ENCODE measurements around the gene ARID1B.

Gene ARID1B

GRCh38 chr6:156950084-156950483 is 172.9 kb downstream of the ARID1B start:
- H3K4me1 ChIP-seq: peaks cover 0 to 69% (median 29%) of the 10 kb centered on the region in 4 donors
- H3K9me3 ChIP-seq: no peaks in the 10 kb centered on the region
- no peak overlapping the region for H3K4me3 ChIP-seq
- no peak overlapping the region for H3K27ac ChIP-seq
- no peak for TF ChIP-seq CTCF (IDR thresholded peaks at IDR 0.05)
- intact Hi-C loops (cut with DNase I; ENCODE audit: low total_unique reads): no loop called here
- no peak for DNase-seq
- no peaks in the 10 kb centered on the region for H3K27me3 ChIP-seq
- no peaks in the 10 kb centered on the region for H3K36me3 ChIP-seq

GRCh38 chr6:156950531-156950930 is 173.4 kb downstream of the ARID1B start:
- DNase-seq: no peak
- TF ChIP-seq CTCF (IDR thresholded peaks at IDR 0.05): no peak
- no peaks in the 10 kb centered on the region for H3K36me3 ChIP-seq
- H3K4me3 ChIP-seq: no peak overlapping the region
- no peaks in the 10 kb centered on the region for H3K9me3 ChIP-seq
- H3K27ac ChIP-seq: no peak overlapping the region
- H3K27me3 ChIP-seq: no peaks in the 10 kb centered on the region
- H3K4me1 ChIP-seq: peaks cover 0 to 74% (median 32%) of the 10 kb centered on the region in 4 donors
- intact Hi-C loops (cut with DNase I; ENCODE audit: low total_unique reads): no loop called here

- peaks cover 0 to 88% (median 50%) of the 10 kb centered on the region in 4 donors for H3K4me1 ChIP-seq
- TF ChIP-seq CTCF (IDR thresholded peaks at IDR 0.05): no peak
- DNase-seq: no peak
- no peaks in the 10 kb centered on the region for H3K36me3 ChIP-seq
- H3K4me3 ChIP-seq: no peak overlapping the region
- no peaks in the 10 kb centered on the region for H3K27me3 ChIP-seq
- H3K9me3 ChIP-seq: no peaks in the 10 kb centered on the region
- no peak overlapping the region for H3K27ac ChIP-seq
- intact Hi-C loops (cut with DNase I; ENCODE audit: low total_unique reads): no loop called here
Observed at GRCh38 chr6:156952401-156952800, 175.2 kb downstream of the ARID1B start.

GRCh38 chr6:156953127-156953478 is 175.9 kb downstream of the ARID1B start:
- Histone ChIP-seq H3K27ac (peak overlapping the region in 1 of 2 donors; percentile 41), H3K36me3 (no peaks in the 10 kb centered on the region), H3K9me3 (no peaks in the 10 kb centered on the region), H3K27me3 (no peaks in the 10 kb centered on the region), H3K4me3 (peak overlapping the region in 1 of 2 donors; percentile 1), H3K4me1 (peaks cover 0 to 88% (median 51%) of the 10 kb centered on the region in 4 donors)
- no peak for TF ChIP-seq CTCF (IDR thresholded peaks at IDR 0.05)
- no peak for DNase-seq
- intact Hi-C loops (cut with DNase I; ENCODE audit: low total_unique reads): no loop called here

- Histone ChIP-seq H3K4me3 (peak overlapping the region in 1 of 2 donors; percentile 1), H3K27me3 (no peaks in the 10 kb centered on the region), H3K9me3 (no peaks in the 10 kb centered on the region), H3K36me3 (no peaks in the 10 kb centered on the region), H3K27ac (peak overlapping the region in 1 of 2 donors; percentile 41), H3K4me1 (peaks cover 0 to 87% (median 49%) of the 10 kb centered on the region in 4 donors)
- no peak for DNase-seq
- TF ChIP-seq CTCF (IDR thresholded peaks at IDR 0.05): peak; percentile 14 to 34
- intact Hi-C loops (cut with DNase I; ENCODE audit: low total_unique reads): no loop called here
Observed at GRCh38 chr6:156953479-156954146, 176.4 kb downstream of the ARID1B start.
